ENCODE results near the gene BAG5.

- TF ChIP-seq, protein P1, sequence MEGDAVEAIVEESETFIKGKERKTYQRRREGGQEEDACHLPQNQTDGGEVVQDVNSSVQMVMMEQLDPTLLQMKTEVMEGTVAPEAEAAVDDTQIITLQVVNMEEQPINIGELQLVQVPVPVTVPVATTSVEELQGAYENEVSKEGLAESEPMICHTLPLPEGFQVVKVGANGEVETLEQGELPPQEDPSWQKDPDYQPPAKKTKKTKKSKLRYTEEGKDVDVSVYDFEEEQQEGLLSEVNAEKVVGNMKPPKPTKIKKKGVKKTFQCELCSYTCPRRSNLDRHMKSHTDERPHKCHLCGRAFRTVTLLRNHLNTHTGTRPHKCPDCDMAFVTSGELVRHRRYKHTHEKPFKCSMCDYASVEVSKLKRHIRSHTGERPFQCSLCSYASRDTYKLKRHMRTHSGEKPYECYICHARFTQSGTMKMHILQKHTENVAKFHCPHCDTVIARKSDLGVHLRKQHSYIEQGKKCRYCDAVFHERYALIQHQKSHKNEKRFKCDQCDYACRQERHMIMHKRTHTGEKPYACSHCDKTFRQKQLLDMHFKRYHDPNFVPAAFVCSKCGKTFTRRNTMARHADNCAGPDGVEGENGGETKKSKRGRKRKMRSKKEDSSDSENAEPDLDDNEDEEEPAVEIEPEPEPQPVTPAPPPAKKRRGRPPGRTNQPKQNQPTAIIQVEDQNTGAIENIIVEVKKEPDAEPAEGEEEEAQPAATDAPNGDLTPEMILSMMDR (conservative IDR thresholded peaks at IDR 0.05) = no peak
- no peak for TF ChIP-seq ZFX (IDR thresholded peaks at IDR 0.05)
Observed at GRCh38 chr14:103534576-103535061, 27.8 kb downstream of the BAG5 start.
